Heart left ventricle (tissue), 16 donors: ENCODE data around the gene DACT2. TPM values are rescaled to one million over a fixed set of nuclear protein-coding genes. Genes with fewer than 3 reads are reported as not detected.

Experiments used
- ATAC-seq, 4 donors: fragments of 200-7000 bp; cut with Tn5 transposase; one replicate each; pipeline ENCODE4 v1.9.1; 2020 to 2022; ENCODE audit warnings: moderate library complexity in 4 of 4, mild to moderate bottlenecking in 3 of 4, moderate number of reproducible peaks in 1 of 4
- DNase-seq, 5 donors: peaks; one replicate each; pipeline ENCODE4 v3.0.0-alpha.2; 2020
- H3K27ac ChIP-seq, 12 donors: fragments of 200-600 bp; sonication (generic) in 4 of 12; one replicate each; pipeline versions ENCODE4 v1.5.0 to v1.8.0; 2016 to 2022; ENCODE audit warnings: mild to moderate bottlenecking in 2 of 12
- H3K27me3 ChIP-seq, 9 donors: fragments of 200-600 bp; sonication (generic) in 2 of 9; one replicate each; pipeline versions ENCODE4 v1.5.1 to v1.8.0; 2016 to 2022; ENCODE audit warnings: mild to moderate bottlenecking in 3 of 9
- H3K36me3 ChIP-seq, 9 donors: fragments of 200-600 bp; sonication (generic) in 2 of 9; one replicate each; pipeline versions ENCODE4 v1.5.0 to v1.8.0; 2018 to 2022; ENCODE audit warnings: mild to moderate bottlenecking in 2 of 9
- H3K4me1 ChIP-seq, 12 donors: fragments of 200-600 bp; sonication (generic) in 4 of 12; one replicate each; pipeline versions ENCODE4 v1.5.0 to v1.8.0; 2016 to 2022; ENCODE audit warnings: mild to moderate bottlenecking in 3 of 12
- H3K4me3 ChIP-seq, 12 donors: fragments of 200-600 bp; sonication (generic) in 4 of 12; one replicate each; pipeline versions ENCODE4 v1.5.0 to v1.8.0; 2017 to 2022; ENCODE audit warnings: mild to moderate bottlenecking in 9 of 12, moderate library complexity in 4 of 12
- H3K9me3 ChIP-seq, 12 donors: fragments of 200-600 bp; sonication (generic) in 4 of 12; one replicate each; pipeline versions ENCODE4 v1.5.0 to v1.8.0; 2016 to 2022; ENCODE audit warnings: mild to moderate bottlenecking in 1 of 12
- POLR2A ChIP-seq, 2 donors: fragments of 450-650 bp; IDR thresholded peaks; one replicate each; pipeline ENCODE4 v1.6.1; 2017; ENCODE audit warnings: antibody characterized with exemption in 2 of 2, mild to moderate bottlenecking in 2 of 2, moderate library complexity in 2 of 2
- WGBS, 4 donors: extraction: QIAGEN DNeasy Blood & Tissue Kit in 2 of 4; methylation state at CpG; one replicate each; pipeline versions ENCODE4 v1.1.5 to v1.1.7; 2013 to 2018; 5-methylcytosine and 5-hydroxymethylcytosine counted together
- intact Hi-C, 10 donors: fragments of 100-400 bp; cut with DNase I; formaldehyde crosslinking; loops; one replicate each; pipeline versions ENCODE4 v1.11.1 to v1.14.2; 2022
- polyA plus RNA-seq, 2 donors: library from polyadenylated mRNA; stranded (reverse); fragments of 200-250 nt; gene quantifications; one replicate each; pipeline ENCODE4 v1.2.3, GENCODE V29; 2013
- total RNA-seq, 9 donors: library from RNA; depleted of rRNA in 2 of 9; stranded (reverse); fragments of >200 nt in 2 of 9; fragmentation: NEBNext Ultra II Directional in 3 of 9; extraction: Animal tissue kit (Norgen Biotek cat#: 25700) in 3 of 9; gene quantifications; one replicate each; pipeline versions ENCODE4 v1.1.0 to v1.2.4, GENCODE V29; 2016 to 2023
- TF ChIP-seq, protein P1 (sequence below), 12 donors: fragments of 200-600 bp; sonication (generic) in 4 of 12; IDR thresholded peaks; one replicate each; pipeline versions ENCODE4 v1.5.0 to v1.8.0; 2018 to 2022; ENCODE audit warnings: antibody characterized with exemption in 12 of 12, mild to moderate bottlenecking in 5 of 12
- donor health status: ischemic (EF 13 %, LVEDD 7.1; RV severe dilation, severe dysfunction).
- donor health status: healthy with polysubstance abuse.
- donor health status: DM: no; HTN: yes; CAD: no.
- donor health status: DM: no; HTN: no; CAD: no.
- donor health status: ischemic (EF 25% LVEDD 6.9; RV normal size, moderate dysfunction).
- donor health status: ischemic (EF 25% LVEDD 5.7; RV mildly dilated, moderate dysfunction).
- donor health status: healthy.
- donor health status: DM: yes; HTN: yes; CAD: no.
- donor health status: ischemic (EF 35%, LVEDD 5.7; RV mildly dilated, moderate dysfunction).
- donor health status: nonischemic (EF 11% LVEDD 7.7; RV severe dilation, severe dysfunction).
- donor health status: DM: yes; HTN: yes; CAD: no.
- donor health status: PGD.
- donor health status: ischemic (EF 29% LVEDD 5.4; RV normal size, mild dysfunction).
- donor health status: nonischemic (EF 23%, LVEDD 6.1; RV moderate dilation, normal function).

Gene DACT2
- total and polyA plus RNA-seq, 11 donors = 0.14 to 3.8 (median 0.30) TPM

DNA sequence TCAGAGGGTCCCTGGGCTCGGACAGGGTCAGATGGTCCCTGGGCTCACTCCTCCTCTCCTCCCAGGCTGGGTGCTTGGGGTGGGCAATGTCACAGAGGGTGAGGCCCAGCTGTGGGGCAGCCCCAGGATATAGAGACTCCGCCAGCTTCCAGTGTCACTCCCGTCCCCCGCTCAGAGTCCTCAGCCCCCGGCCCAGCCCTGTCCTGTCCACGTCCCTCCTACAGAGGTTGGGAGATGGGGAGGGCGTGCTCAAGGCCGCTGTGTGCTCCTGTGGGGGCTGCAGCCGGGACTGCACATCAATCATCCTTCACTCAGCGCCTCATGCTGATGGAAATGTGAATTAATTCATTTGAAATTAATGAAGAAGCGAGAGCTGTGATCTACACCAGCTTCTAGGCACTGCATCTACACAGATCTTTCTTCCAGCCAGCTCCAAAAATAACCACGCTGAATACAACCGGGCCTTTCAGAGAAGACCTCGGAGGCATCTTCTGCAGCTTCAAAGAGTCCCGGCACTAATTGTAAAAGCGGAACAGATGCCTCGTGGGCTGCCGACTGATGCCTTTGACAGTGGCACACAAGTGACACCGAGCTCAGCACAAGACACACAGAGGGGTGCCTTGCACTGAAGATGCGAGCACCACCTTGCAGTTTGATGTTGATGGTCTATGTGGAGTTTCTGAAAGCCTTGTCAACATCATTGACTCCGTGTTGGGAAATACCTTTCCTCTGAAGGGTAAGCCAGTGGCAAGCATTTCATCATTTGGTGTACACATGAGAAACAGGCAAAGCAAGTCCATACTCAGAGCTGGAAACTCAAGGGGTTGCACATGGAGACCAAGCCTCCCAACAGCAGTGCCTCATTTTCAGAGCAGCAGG lies 39.3 kb downstream of the DACT2 start:
- WGBS, 4 donors = 52 to 61% (median 60%) methylated on average over 16 to 21 of the region's 21 CpGs
- Histone ChIP-seq H3K36me3 (no peaks in the 10 kb centered on the region), H3K9me3 (no peaks in the 10 kb centered on the region), H3K4me3 (no peak overlapping the region), H3K27ac (no peak overlapping the region), H3K4me1 (no peaks in the 10 kb centered on the region), H3K27me3 (peaks cover 0 to 67% (median 14%) of the 10 kb centered on the region in 9 donors)
- intact Hi-C loops = no loop called here
- DNase-seq (no peak), ATAC-seq (no peak)
- TF ChIP-seq, protein P1, sequence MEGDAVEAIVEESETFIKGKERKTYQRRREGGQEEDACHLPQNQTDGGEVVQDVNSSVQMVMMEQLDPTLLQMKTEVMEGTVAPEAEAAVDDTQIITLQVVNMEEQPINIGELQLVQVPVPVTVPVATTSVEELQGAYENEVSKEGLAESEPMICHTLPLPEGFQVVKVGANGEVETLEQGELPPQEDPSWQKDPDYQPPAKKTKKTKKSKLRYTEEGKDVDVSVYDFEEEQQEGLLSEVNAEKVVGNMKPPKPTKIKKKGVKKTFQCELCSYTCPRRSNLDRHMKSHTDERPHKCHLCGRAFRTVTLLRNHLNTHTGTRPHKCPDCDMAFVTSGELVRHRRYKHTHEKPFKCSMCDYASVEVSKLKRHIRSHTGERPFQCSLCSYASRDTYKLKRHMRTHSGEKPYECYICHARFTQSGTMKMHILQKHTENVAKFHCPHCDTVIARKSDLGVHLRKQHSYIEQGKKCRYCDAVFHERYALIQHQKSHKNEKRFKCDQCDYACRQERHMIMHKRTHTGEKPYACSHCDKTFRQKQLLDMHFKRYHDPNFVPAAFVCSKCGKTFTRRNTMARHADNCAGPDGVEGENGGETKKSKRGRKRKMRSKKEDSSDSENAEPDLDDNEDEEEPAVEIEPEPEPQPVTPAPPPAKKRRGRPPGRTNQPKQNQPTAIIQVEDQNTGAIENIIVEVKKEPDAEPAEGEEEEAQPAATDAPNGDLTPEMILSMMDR (IDR thresholded peaks at IDR 0.05) = no peak
- TF ChIP-seq POLR2A (IDR thresholded peaks at IDR 0.05) = no peak

DNA sequence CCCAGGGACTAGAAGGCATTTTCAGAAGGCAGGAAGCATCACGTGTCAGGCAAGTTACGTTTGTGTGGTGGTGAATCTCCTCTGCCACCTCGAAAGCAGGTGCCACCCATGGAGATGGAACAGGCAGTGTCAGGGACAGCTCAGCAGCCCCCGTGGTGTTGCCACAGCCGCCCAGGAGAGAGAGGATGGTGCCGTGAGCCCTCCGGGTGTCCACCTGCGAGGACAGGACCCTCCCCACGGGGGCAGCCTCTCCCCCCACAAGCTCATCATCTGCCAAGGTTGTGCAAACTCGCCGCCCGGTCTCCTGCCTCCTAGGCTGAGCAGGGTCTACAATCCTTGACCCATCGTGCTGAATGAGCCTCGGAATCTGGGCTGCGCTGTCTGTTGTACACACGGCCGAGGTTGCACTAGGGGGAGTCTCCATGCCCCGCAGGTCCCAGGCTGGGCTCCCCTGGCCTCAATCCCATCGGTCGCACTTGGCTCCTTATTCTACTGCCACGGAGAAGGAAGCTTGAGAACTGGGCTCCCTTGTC lies 40.1 kb downstream of the DACT2 start:
- no peaks in the 10 kb centered on the region for H3K9me3 ChIP-seq
- no peaks in the 10 kb centered on the region for H3K4me1 ChIP-seq
- DNase-seq (no peak), ATAC-seq (no peak)
- H3K4me3 ChIP-seq = no peak overlapping the region
- TF ChIP-seq POLR2A (IDR thresholded peaks at IDR 0.05) = no peak
- TF ChIP-seq, protein P1 (IDR thresholded peaks at IDR 0.05) = no peak
- no peaks in the 10 kb centered on the region for H3K36me3 ChIP-seq
- H3K27me3 ChIP-seq = peaks cover 0 to 71% (median 14%) of the 10 kb centered on the region in 9 donors
- intact Hi-C loops = no loop called here
- no peak overlapping the region for H3K27ac ChIP-seq
- 67 to 81% (median 77%) methylated on average over 10 to 21 of the region's 21 CpGs for WGBS, 4 donors

DNA sequence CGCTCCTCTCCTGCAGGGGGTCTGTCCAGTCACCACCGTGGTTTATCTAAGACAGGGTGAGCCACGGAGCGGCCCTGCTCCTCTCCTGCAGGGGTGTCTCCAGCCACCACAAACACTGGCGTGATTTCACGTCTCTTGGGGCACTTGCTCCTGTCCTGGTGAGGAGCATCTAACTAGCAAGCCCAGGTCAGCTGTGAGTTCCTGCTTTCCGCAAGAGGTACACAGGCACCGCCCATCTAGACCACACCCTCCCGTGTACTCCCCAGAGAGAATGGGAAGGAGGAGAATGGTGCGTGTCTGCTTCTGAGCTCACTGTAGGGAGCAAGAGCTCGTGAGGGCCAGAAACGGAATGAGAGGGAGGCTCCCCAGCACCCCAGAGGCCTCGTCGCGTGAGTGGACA lies 40.7 kb downstream of the DACT2 start:
- intact Hi-C loops = no loop called here
- TF ChIP-seq, protein P1 (IDR thresholded peaks at IDR 0.05) = no peak
- no peak for TF ChIP-seq POLR2A (IDR thresholded peaks at IDR 0.05)
- Histone ChIP-seq H3K4me1 (no peaks in the 10 kb centered on the region), H3K4me3 (no peak overlapping the region), H3K9me3 (no peaks in the 10 kb centered on the region), H3K27me3 (peaks cover 0 to 77% (median 14%) of the 10 kb centered on the region in 9 donors), H3K36me3 (no peaks in the 10 kb centered on the region), H3K27ac (no peak overlapping the region)
- 75 to 80% (median 76%) methylated on average over 13 to 15 of the region's 15 CpGs for WGBS, 4 donors
- no peak for ATAC-seq
- no peak for DNase-seq

DNA sequence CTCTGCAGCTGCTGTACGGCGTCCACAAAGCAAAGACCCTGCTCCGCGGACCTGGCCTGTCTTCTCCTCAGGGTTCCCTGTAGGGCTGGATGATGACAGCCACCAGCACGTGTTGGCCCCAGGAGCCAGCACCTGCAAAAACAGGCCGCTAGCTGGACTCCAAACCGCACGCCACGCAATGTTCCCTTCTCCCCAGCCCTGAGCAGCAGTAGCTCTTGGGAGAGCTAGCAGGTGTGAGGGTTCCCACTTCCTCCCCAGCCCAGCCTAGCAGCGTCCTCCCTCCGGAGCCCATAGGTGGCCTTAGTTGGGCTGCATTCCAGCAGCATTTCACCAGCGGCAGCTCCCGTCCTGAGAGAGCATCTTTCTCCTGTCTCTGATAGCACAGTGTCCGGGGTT lies 42.3 kb downstream of the DACT2 start:
- H3K27me3 ChIP-seq = peaks cover 6 to 83% (median 20%) of the 10 kb centered on the region in 9 donors
- no peaks in the 10 kb centered on the region for H3K4me1 ChIP-seq
- intact Hi-C loops = no loop called here
- H3K27ac ChIP-seq = no peak overlapping the region
- no peak for ATAC-seq
- H3K36me3 ChIP-seq = no peaks in the 10 kb centered on the region
- 67 to 73% (median 69%) methylated on average over 14 of the region's 14 CpGs for WGBS, 4 donors
- DNase-seq = no peak
- no peaks in the 10 kb centered on the region for H3K9me3 ChIP-seq
- TF ChIP-seq, protein P1 (IDR thresholded peaks at IDR 0.05) = no peak
- TF ChIP-seq POLR2A (IDR thresholded peaks at IDR 0.05) = no peak
- no peak overlapping the region for H3K4me3 ChIP-seq
